Skin of body (tissue), 2 donors: ENCODE measurements around the gene PILRA. TPM values are rescaled to one million over a fixed set of nuclear protein-coding genes. Genes with fewer than 3 reads are reported as not detected.

Experiments used
- DNase-seq: peaks from one replicate; lab custom pipeline; 2025; lab: John Stamatoyannopoulos, UW
- total RNA-seq: library from RNA; depleted of rRNA; stranded (reverse); fragments of >200 nt; gene quantifications from one replicate; pipeline ENCODE4 v1.2.3, GENCODE V29; 2014

Gene PILRA
- total RNA-seq, 1 donor from 2014 or later = 3.2 TPM

DNA sequence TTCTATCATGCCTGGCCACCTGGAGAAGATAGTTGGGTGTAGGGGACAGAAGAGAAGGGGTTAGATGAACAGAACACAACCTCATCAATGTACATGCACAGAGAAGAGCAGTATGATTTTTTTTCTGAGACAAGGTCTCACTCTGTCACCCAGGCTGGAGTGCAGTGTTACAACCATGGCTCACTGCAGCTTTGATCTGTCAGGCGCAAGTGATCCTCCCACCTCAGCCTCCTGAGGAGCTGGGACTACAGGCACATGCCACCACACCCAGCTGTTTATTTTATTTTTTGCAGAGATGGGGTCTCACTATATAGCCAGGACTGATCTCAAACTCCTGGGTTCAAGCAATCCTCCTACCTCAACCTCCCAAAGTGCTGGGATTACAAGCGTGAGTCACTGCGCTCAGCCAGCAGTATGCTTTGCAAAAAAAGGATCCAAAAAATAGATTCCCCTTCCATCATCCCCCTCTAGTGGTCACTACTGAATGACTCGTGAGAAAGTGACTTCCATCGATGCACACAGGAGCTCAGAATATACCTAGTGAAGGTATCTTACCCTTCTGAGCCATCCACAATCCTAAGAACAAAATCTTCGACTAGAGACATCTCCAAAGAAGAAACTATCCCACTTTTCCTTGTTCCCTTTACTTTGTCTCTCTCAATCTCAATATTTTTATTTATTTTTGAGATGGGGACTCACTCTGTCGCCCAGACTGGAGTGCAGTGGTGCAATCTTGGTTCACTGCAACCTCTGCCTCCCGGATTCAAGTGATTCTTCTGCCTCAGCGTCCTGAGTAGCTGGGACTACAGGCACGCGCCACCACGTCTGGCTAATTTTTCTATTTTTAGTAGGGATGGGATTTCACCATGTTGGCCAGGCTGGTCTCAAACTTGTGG, 34.2 kb downstream of the PILRA start:
- DNase-seq = peak; percentile 15

DNA sequence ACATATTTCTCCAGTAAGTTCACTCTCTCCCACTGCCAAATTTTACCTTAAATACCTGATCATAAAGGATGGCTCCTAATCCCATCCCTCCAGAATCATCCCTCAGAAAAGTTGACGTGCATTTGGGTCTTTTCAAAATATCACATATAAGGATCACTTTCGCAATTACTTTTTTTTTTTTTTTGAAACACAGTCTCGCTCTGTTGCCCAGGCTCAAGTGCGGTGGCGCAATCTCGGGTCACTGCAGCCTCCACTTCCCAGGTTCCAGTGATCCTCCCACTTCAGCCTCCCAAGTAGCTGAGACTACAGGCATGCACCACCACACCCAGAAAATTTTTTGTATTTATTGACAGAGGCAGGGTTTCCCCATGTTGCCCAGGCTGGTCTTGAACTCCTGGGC, 37.8 kb downstream of the PILRA start:
- no peak for DNase-seq

DNA sequence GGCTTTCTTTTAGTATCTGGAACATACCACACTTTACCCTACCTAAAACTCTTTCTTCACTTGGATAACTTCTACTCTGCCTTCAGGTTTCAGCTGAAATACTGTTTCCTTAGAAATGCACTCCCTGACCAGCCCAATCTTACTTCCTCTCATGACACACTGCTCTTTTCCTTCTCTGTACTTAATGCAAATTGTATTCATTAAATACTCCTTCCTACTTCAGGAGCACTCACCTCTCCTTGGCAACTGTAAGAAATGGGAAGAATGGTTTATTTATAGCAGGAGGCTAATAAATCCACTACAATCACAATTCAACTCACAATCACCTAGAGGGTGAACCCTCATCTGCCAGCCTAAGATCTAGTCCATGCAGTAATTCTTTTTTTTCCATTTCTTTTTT, 40.1 kb downstream of the PILRA start:
- DNase-seq = no peak

DNA sequence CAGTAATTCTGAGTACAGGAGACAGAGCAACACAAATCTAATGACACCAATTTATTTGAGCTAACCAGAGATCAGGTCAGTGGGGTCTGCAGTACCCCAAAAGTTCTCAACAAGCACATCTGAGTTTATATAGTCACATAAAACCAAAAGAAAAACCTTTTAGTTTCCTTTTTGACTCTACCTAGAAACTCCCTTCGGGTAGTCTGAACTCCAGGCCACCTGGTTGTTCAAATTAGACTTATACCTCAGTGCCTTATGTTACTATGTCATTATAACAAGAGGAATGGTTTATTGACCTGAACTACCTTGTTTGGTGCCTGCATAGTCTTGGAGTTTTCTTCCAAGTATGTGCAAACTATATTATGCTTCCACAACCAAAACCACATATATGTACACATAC, 40.6 kb downstream of the PILRA start:
- no peak for DNase-seq

DNA sequence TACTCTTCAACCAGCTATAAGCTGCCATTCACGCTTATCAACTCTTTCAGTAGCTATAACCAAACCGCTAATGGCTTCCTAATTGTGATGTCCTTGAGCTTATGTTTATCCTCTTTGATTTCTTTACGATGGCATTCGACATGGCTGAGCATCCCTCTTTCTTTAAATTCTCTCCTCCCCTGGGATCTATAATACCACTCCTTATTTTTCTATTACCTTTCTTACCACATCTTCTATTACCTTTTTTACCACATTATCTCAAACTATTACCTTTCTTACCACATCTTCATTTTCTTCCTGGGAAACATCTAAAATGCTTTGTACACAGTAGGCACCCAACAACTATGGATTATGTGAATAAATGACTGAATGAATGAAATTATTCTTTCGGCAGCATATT, 42.2 kb downstream of the PILRA start:
- no peak for DNase-seq

DNA sequence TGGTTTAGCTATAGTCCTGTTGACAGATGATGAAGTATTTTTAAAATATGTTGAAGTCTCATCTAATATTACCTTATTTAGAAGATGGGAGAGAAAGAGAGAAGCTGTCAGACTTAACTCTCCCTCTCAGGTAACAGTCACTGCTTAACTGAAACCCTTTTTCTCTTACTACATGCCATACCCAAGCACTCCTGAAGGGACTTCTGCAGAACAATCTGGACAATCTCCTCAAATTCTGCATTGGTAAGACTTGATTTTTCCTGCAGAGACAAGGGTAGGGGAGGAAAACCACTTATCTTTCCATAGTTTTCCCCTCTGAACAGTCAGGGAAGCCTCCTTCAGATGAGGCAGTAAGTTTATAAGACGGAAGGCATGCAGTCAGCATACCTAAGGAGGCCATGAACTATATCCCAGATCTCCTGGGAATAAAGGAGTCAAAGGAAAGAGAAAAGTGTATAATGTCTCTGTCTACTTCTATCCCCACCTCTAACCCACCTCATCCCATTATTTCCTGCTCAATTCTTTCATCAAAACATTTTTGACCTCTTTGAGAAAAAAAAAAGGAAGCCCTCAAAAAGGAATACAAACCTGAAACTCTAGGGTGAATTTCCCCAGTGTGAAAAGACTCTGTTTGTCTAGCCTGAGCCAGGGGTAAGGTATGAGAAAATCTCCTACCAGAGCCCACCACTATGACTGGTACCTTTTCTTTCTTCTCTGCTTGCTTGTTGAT, 45.8 kb downstream of the PILRA start:
- DNase-seq = no peak

DNA sequence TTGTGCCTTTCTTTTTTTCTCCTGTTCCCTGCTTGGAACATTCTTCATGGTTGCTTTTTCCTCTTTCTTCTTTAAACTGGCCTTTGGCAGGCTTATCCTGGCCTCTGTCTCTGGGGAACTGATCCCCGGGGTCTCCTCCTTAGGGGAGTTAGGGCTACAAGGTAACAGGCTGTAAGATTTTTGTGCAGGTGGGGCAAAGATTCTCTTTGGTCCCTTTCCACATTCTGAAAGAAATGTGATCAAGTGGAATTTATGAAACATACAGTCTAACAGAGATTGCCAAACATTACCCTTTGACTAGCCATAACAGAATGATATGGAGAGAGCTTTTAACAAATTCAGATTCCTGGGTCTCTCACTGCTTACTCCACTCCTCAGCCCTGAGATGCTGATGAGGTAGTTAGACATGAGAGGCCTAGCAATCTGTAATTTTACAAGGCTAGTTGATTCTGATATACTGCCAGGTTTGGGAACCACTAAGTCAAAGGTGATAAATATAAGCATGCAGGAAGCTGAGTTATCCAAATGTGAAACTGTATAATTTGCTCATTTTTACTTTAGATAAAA, 46.5 kb downstream of the PILRA start:
- no peak for DNase-seq

DNA sequence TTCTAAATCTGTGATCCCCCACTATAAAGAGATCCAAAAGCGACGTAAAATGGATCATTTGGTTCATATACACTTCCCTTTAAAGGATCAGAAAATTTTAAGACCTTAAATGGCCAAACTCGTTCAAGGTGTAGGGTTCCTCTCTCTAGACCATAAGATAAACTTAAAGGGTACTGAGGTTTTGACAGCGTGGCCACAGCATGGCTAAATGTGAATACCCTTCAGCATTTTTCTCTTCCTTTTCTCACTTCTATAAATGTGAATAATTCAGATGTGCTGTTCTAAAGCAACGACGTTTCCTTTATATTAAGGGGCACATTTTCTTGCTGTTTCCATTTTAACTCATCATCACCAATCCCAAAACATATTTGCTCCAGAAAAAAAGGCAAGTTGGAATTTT, 50.0 kb downstream of the PILRA start:
- no peak for DNase-seq

DNA sequence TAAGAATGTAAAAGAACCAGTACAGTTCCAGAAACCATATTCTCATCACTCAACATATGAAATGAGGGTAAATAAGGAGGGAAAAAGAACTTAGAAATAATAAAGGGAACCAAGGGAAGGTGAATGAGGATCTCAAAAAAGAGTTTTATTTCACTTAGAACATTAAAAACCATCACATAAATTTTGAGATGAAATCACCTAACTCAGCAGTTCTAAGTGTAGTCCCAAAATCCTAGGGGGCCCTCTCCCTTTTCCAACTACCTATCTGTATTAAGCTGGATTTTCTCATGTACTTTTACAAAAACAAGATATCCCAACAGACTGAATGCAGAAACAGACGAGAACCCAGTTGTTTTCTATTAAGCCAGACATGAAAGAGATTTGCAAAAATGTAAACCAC, 52.1 kb downstream of the PILRA start:
- no peak for DNase-seq

DNA sequence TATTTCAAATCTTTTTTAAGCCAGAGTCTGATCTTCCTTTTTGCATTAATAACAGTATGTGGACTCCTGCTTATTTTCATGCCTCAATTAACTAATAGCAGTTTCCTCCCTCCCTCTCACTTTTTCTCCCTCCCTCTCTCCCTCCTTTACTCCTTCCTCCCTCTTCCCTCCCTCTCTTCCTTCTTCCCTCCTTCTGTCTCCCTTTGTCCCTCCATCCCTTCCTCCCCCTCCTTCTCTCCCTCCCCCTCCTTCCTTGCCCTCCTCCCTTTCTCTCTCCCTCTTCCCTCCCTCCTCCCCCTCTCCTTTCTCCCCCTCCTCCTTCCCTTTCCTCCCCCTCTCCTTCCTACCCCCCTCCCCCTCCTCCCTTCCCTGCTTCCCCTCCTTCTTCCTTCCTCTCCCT, 53.2 kb downstream of the PILRA start:
- DNase-seq = no peak

DNA sequence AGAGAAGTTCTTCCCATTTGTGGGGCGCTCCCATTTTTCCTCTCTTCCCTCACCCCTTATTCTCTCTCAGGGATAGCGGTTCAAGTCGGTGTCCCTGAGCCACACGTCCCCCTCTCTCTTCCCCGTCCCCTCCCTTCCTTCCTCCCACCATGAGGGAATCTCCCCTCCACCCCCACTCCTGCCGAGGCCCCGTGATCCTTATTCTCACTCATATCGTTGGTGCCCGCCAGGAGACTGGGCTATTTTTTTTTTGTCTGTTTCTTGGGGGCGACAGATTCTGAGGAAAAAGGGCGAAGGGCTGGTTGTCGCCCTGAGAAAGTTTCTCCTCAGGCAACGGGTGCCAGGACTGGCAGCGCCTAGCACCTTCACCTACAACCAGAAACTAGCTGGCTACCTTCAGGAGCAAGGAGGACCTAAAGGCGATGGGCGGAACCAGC, 54.5 kb downstream of the PILRA start:
- DNase-seq = no peak

DNA sequence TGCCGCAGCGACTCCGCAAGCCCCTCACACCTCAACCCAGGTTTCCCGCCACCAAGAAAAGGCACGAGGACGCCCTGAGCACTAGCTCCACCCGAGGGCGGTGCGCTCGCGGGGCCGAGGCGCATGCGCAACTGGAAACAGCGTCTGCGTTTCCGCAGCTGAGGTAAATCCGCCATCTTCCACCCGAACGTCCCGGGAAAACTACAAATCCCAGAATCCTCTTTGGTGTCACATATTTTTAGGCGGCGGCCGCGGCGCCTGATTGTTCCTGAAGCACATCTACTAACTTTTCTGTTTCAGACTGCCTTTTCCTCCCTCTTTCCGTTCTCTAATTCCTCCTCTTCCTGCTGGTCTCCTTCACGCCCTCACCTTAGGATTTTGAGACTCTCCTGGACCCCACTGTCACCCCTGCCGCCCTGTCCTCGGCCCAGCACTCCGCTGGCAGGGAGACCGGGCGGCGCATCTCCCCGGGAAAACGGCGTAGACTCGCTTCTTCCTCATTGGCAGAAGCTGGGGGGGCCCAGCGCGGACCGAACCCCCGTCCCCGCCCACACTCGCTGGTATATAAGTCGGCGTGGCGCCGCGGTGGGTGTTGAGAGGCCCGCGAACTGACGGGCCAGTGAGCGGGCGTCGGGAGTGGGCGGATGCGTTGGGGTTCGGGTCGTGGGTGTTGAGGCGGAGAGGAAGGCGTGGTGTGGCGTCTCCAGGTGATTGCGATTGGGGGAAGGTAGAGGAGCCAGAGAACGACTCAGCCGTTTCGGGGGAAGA, 55.1 kb downstream of the PILRA start, which contains the start of gene ZCWPW1:
Gene ZCWPW1, minus strand, starts transcription at position 505 of the 768 bp plus-strand sequence. CDS start 8,054 bp downstream, outside the sequence.
- peak; percentile 95 for DNase-seq

DNA sequence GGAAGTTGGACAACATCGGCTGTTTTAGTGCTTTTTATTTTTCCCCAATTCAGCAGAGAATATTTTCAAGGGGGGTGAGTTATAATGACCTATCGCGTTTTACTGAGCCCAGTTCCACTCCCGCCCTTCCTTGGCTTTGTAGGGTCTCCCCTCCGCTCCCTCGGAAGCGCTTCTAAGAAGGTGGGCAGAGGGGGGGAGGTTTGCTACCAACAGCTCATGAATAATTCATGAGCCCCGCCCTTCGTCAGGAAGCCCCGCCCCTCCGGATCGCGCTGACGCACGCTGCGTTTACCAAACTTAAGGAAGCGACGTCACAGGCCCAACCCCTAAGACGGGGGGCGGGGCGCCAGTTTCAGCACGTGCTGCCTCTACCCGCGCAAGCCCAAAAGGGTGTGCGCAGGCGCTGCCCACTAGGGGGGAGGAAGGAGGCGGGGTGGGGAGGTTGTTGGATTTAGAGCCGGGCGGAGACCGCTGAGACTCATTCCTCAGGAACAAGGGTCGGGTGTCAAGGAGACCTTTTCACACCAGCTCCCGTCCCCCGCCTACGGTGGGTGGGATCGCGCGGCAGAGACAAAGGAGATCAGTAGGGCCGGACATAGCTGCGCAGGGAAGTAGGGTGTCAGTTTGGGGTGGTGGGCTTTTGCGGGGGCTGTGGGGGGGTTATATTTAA, 55.8 kb downstream of the PILRA start:
- peak; percentile 100 for DNase-seq

DNA sequence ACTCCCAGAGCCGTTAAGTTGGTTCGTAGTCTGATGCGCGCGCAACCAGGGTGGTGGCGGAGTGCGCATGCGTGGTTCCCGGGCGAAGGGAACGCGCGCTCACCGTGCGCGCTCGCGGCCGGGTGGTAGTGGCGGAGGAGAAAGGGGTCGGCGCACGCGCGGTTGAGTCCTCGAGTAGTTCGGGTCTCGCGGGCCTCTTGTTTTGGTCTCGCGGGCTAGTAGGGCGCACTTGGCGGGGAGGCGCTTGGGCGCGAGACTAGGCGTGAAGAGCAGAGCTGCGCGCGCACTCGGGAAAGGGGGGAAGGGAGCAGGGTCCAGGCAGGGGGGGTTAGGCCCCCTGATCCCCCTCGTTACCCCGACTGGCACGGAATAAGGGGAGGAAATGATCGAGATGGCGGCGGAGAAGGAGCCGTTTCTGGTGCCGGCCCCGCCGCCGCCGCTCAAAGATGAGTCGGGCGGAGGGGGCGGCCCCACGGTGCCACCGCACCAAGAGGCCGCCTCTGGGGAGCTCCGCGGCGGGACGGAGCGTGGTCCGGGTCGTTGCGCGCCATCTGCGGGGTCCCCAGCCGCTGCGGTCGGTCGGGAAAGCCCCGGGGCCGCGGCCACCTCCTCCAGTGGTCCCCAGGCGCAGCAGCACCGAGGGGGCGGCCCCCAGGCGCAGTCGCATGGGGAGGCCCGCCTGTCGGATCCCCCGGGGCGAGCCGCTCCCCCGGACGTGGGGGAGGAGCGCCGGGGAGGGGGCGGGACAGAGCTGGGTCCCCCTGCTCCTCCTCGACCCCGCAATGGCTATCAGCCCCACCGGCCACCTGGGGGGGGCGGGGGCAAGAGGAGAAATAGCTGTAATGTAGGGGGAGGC, 56.6 kb downstream of the PILRA start, which contains the start of gene MEPCE:
Gene MEPCE, plus strand, starts transcription at position 195 of the 856 bp plus-strand sequence. Its CDS starts 188 bp downstream, at position 383.
- DNase-seq = peak; percentile 98

DNA sequence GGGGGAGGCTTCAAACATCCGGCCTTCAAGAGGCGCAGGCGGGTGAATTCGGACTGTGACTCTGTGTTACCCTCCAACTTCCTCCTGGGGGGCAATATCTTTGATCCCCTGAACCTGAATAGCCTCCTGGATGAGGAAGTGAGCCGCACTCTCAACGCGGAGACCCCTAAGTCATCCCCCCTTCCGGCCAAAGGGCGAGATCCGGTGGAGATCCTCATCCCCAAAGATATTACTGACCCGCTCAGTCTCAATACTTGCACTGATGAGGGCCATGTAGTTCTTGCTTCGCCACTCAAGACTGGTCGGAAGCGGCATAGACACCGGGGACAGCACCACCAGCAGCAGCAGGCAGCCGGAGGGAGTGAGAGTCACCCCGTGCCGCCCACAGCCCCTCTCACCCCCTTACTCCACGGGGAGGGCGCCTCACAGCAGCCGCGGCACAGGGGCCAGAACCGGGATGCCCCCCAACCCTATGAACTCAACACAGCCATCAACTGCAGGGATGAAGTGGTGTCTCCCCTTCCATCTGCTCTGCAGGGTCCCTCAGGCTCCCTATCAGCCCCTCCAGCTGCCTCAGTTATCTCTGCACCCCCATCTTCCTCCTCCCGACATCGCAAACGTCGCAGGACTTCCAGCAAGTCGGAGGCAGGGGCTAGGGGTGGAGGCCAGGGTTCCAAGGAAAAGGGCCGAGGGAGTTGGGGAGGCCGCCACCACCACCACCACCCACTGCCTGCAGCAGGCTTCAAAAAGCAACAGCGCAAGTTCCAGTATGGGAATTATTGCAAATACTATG, 57.4 kb downstream of the PILRA start:
- peak; percentile 51 for DNase-seq

DNA sequence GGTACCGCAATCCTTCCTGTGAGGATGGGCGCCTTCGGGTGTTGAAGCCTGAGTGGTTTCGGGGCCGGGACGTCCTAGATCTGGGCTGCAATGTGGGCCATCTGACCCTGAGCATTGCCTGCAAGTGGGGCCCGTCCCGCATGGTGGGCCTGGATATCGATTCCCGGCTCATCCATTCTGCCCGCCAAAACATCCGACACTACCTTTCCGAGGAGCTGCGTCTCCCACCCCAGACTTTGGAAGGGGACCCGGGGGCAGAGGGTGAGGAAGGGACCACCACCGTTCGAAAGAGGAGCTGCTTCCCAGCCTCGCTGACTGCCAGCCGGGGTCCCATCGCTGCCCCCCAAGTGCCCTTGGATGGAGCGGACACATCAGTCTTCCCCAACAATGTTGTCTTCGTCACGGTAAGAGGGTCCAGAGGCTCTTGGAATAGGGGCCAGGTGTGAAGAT, 58.0 kb downstream of the PILRA start:
- no peak for DNase-seq

DNA sequence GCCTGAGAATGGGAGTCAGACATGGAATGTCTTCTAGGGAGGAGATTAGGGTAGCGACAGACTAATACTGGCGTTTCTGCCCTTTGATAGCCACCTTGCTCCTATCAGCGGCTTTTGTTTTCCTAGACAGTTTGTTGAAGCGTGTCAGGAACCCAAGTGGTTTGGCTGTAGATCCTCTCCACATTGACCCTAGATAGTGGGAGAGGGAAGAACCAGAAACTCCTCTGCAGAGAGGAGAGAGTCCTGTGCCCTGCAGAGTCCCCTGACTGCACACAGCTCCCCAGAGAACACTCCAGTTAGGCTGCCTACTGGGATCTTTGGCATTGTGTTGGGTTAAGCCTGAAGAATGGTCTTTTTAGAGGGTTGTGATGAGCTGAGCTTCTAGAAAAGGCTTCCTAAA, 58.8 kb downstream of the PILRA start:
- no peak for DNase-seq

DNA sequence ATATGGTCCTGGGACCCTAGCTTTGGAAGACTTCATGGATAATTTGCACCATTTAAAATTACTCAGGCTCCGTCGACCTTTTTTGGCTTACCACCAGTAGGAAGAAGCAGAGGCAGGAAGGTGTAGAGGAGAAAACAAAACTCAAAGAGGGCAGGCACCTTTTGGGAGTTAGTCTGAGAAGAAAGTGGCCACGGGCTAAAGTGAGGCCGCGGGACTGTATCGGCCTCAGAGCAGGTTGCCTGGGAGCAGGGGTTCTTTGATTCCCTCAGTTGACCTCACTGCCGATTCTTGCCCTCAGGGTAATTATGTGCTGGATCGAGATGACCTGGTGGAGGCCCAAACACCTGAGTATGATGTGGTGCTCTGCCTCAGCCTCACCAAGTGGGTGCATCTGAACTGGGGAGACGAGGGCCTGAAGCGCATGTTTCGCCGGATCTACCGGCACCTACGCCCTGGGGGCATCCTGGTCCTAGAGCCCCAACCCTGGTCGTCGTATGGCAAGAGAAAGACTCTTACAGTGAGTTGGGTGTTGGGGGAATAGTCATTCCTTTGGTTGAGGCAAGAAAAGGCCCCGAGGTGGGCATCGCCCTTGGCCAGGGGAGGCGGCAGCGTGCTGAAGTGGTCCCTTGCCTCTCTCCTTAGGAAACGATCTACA, 59.5 kb downstream of the PILRA start:
- no peak for DNase-seq
